IPS DF 6.9 (cell line): ENCODE results near the gene FGF14.

Experiments used
- DNase-seq: peaks from one replicate; pipeline ENCODE4 v3.0.0-alpha.2; 2013; ENCODE audit warnings: low read depth, low spot score
- H3K27ac ChIP-seq: one replicate; pipeline ENCODE4 v1.5.1; 2013; ENCODE audit warnings: low read length, control low read depth
- H3K27me3 ChIP-seq: 2 replicates; pipeline ENCODE4 v1.6.1; 2013; ENCODE audit warnings: mild to moderate bottlenecking, low read length; ENCODE audit not compliant: control insufficient read depth, insufficient read depth
- H3K36me3 ChIP-seq: 2 replicates; pipeline ENCODE4 v1.6.1; 2013; ENCODE audit warnings: low read length; ENCODE audit not compliant: control insufficient read depth, insufficient read depth
- H3K4me1 ChIP-seq: 2 replicates; pipeline ENCODE4 v1.6.1; 2013; ENCODE audit warnings: low read length; ENCODE audit not compliant: control insufficient read depth, insufficient read depth
- H3K4me3 ChIP-seq: 2 replicates; pipeline ENCODE4 v1.5.1; 2013; ENCODE audit warnings: mild to moderate bottlenecking, low read length
- H3K9me3 ChIP-seq: 2 replicates; pipeline ENCODE4 v1.6.1; 2013; ENCODE audit warnings: low read length, inconsistent platforms; ENCODE audit not compliant: control insufficient read depth, insufficient read depth
- WGBS: extraction: QIAGEN DNeasy Blood & Tissue Kit; methylation state at CpG from one replicate; pipeline ENCODE4 v1.1.7; 2013; ENCODE audit warnings: mixed read lengths, missing lambda C conversion rate; ENCODE audit not compliant: insufficient read length, insufficient coverage; 5-methylcytosine and 5-hydroxymethylcytosine counted together

Gene FGF14

GRCh38 chr13:101703838-101704237, 698.0 kb downstream of the FGF14 start:
- no peak overlapping the region for H3K4me3 ChIP-seq
- no peak overlapping the region for H3K27ac ChIP-seq
- H3K9me3 ChIP-seq, result no peaks in the 10 kb centered on the region
- no peak for DNase-seq
- no peaks in the 10 kb centered on the region for H3K27me3 ChIP-seq
- WGBS, result no CpG with 5 or more reads among the region's 3 CpGs
- no peaks in the 10 kb centered on the region for H3K36me3 ChIP-seq
- no peaks in the 10 kb centered on the region for H3K4me1 ChIP-seq

GRCh38 chr13:101703081-101703480, 698.8 kb downstream of the FGF14 start:
- no peaks in the 10 kb centered on the region for H3K4me1 ChIP-seq
- no peaks in the 10 kb centered on the region for H3K9me3 ChIP-seq
- H3K4me3 ChIP-seq, result no peak overlapping the region
- no peak overlapping the region for H3K27ac ChIP-seq
- WGBS, result no CpG with 5 or more reads among the region's 1 CpG
- no peak for DNase-seq
- no peaks in the 10 kb centered on the region for H3K36me3 ChIP-seq
- H3K27me3 ChIP-seq, result no peaks in the 10 kb centered on the region

- Histone ChIP-seq H3K27me3 (no peaks in the 10 kb centered on the region), H3K9me3 (no peaks in the 10 kb centered on the region), H3K27ac (no peak overlapping the region), H3K4me3 (no peak overlapping the region), H3K36me3 (no peaks in the 10 kb centered on the region), H3K4me1 (no peaks in the 10 kb centered on the region)
- no peak for DNase-seq
- WGBS, result no CpG with 5 or more reads among the region's 3 CpGs
Observed at GRCh38 chr13:101700598-101700997, 701.2 kb downstream of the FGF14 start.

GRCh38 chr13:101698400-101698799, 703.4 kb downstream of the FGF14 start:
- no peak for DNase-seq
- WGBS, result no CpG with 5 or more reads among the region's 2 CpGs

GRCh38 chr13:101697745-101698144, 704.1 kb downstream of the FGF14 start:
- WGBS, result no CpG with 5 or more reads among the region's 3 CpGs
- Histone ChIP-seq H3K4me1 (no peaks in the 10 kb centered on the region), H3K27me3 (no peaks in the 10 kb centered on the region), H3K27ac (no peak overlapping the region), H3K9me3 (no peaks in the 10 kb centered on the region), H3K36me3 (no peaks in the 10 kb centered on the region), H3K4me3 (no peak overlapping the region)
- no peak for DNase-seq

More at GRCh38 chr13:101698400-101698799, 703.4 kb downstream of the FGF14 start:
- Histone ChIP-seq H3K27me3 (no peaks in the 10 kb centered on the region), H3K4me1 (no peaks in the 10 kb centered on the region), H3K36me3 (no peaks in the 10 kb centered on the region), H3K4me3 (no peak overlapping the region), H3K9me3 (no peaks in the 10 kb centered on the region), H3K27ac (no peak overlapping the region)

- H3K4me3 ChIP-seq, result no peak overlapping the region
- no peak overlapping the region for H3K27ac ChIP-seq
- WGBS, result no CpG with 5 or more reads among the region's 4 CpGs
- no peaks in the 10 kb centered on the region for H3K9me3 ChIP-seq
- H3K36me3 ChIP-seq, result no peaks in the 10 kb centered on the region
- no peaks in the 10 kb centered on the region for H3K4me1 ChIP-seq
- DNase-seq, result no peak
- no peaks in the 10 kb centered on the region for H3K27me3 ChIP-seq
Observed at GRCh38 chr13:101695870-101696516, 705.9 kb downstream of the FGF14 start.

- Histone ChIP-seq H3K4me1 (no peaks in the 10 kb centered on the region), H3K36me3 (no peaks in the 10 kb centered on the region), H3K27me3 (no peaks in the 10 kb centered on the region), H3K4me3 (no peak overlapping the region), H3K9me3 (no peaks in the 10 kb centered on the region), H3K27ac (no peak overlapping the region)
- no CpG with 5 or more reads among the region's 3 CpGs for WGBS
- DNase-seq, result no peak
Observed at GRCh38 chr13:101691341-101691860, 710.4 kb downstream of the FGF14 start.

GRCh38 chr13:101690871-101691270, 711.0 kb downstream of the FGF14 start:
- Histone ChIP-seq H3K27ac (no peak overlapping the region), H3K4me3 (no peak overlapping the region), H3K9me3 (no peaks in the 10 kb centered on the region), H3K4me1 (no peaks in the 10 kb centered on the region), H3K36me3 (no peaks in the 10 kb centered on the region), H3K27me3 (no peaks in the 10 kb centered on the region)
- DNase-seq, result no peak
- no CpG with 5 or more reads among the region's 2 CpGs for WGBS

GRCh38 chr13:101686003-101686402, 715.8 kb downstream of the FGF14 start:
- H3K27me3 ChIP-seq, result no peaks in the 10 kb centered on the region
- H3K27ac ChIP-seq, result no peak overlapping the region
- H3K36me3 ChIP-seq, result no peaks in the 10 kb centered on the region
- H3K9me3 ChIP-seq, result no peaks in the 10 kb centered on the region
- no CpG with 5 or more reads among the region's 2 CpGs for whole genome bisulfite sequencing
- DNase-seq, result no peak
- H3K4me3 ChIP-seq, result no peak overlapping the region
- no peaks in the 10 kb centered on the region for H3K4me1 ChIP-seq

- Histone ChIP-seq H3K27me3 (no peaks in the 10 kb centered on the region), H3K4me3 (no peak overlapping the region), H3K27ac (no peak overlapping the region), H3K4me1 (no peaks in the 10 kb centered on the region), H3K9me3 (no peaks in the 10 kb centered on the region), H3K36me3 (no peaks in the 10 kb centered on the region)
- DNase-seq, result no peak
Observed at GRCh38 chr13:101681834-101682233, 720.0 kb downstream of the FGF14 start.
